ENCODE results near the gene CETN2. TPM values are rescaled to one million over a fixed set of nuclear protein-coding genes. Genes with fewer than 3 reads are reported as not detected.

CETN2 gene
- total and polyA plus RNA-seq, 2 experiments from 2014 or later: 51.7 to 74.5 TPM

DNA sequence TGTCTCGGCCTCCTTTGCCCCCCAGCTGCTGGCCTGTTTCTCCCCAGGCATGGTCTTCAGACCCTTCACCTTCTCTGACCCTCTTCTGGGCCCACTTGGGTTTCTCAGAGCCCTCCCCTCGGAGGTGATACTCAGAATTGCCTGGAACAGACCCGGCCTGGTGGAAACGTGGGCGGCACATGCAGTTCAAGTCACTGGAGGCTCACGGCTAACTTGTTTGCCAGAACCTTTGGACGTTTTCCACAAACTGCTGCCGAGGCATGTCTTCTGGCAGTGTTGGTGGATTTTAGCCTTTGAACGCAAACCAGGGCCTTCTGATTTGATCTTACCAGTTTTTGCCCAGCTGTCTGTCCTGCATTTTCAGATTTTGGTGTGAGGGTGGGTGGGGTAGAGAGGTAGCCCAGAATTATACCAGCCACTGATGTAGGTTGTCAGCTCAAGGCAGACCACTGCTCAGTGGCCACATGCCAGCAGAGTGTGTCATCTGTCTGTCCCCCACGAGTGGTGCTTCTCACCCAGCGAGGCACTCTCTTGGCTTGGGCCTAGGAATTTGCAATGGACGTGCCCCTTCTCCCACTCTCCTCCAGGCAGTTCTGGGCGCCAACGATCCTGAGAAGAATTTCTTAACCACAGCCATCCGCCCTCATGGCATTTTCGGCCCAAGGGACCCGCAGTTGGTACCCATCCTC lies 34.8 kb upstream of the CETN2 start:
- Histone ChIP-seq H4K20me1 (ENCODE audit: insufficient read depth) (no peaks in the 10 kb centered on the region), H2AFZ (no peak overlapping the region), H3K27ac (no peak overlapping the region), H3K9me2 (ENCODE audit: insufficient read depth) (no peaks in the 10 kb centered on the region), H3K4me2 (ENCODE audit: unreplicated experiment) (no peak overlapping the region), H3K9me3 (ENCODE audit: low read depth) (no peaks in the 10 kb centered on the region), H3K27me3 (replicated peaks; ENCODE audit: insufficient read depth) (no peaks in the 10 kb centered on the region), H3K9ac (no peak overlapping the region), H3K79me2 (ENCODE audit: insufficient read depth) (no peaks in the 10 kb centered on the region), H3K4me1 (ENCODE audit: insufficient read depth) (no peaks in the 10 kb centered on the region), H3F3A (ENCODE audit: insufficient read depth) (no peaks in the 10 kb centered on the region), H3K36me3 (ENCODE audit: low read depth) (no peaks in the 10 kb centered on the region), H3K4me3 (no peak overlapping the region)
- TF ChIP-seq EZH2phosphoT487 (IDR thresholded peaks at IDR 0.05; ENCODE audit: insufficient read depth, low read depth): no peak
- TF ChIP-seq EZH2 (IDR thresholded peaks at IDR 0.05; ENCODE audit: insufficient read depth, poor library complexity, severe bottlenecking): no peak
- whole genome bisulfite sequencing, 2 experiments (ENCODE audit: low coverage in 1 of 2, low lambda C conversion rate in 2 of 2, missing lambda C conversion rate in 2 of 2): 91% methylated on average over 11 to 13 of the region's 17 CpGs
- no peak for DNase-seq
- in situ Hi-C loops (cut with MboI): no loop called here

GRCh38 chrX:152861826-152862225 lies 31.3 kb upstream of the CETN2 start:
- WGBS, 2 experiments (ENCODE audit: low coverage in 1 of 2, low lambda C conversion rate in 2 of 2, missing lambda C conversion rate in 2 of 2): 69 to 76% methylated on average over 6 of the region's 6 CpGs
- in situ Hi-C loops (cut with MboI): no loop called here
- H3K36me3 ChIP-seq (ENCODE audit: low read depth): no peaks in the 10 kb centered on the region

GRCh38 chrX:152861116-152861515 lies 30.6 kb upstream of the CETN2 start:
- Histone ChIP-seq H3K9ac (no peak overlapping the region), H3K4me2 (ENCODE audit: unreplicated experiment) (no peak overlapping the region), H3K27me3 (replicated peaks; ENCODE audit: insufficient read depth) (no peaks in the 10 kb centered on the region), H2AFZ (no peak overlapping the region), H3K36me3 (ENCODE audit: low read depth) (no peaks in the 10 kb centered on the region), H3F3A (ENCODE audit: insufficient read depth) (no peaks in the 10 kb centered on the region), H4K20me1 (ENCODE audit: insufficient read depth) (no peaks in the 10 kb centered on the region), H3K9me3 (ENCODE audit: low read depth) (no peaks in the 10 kb centered on the region), H3K4me3 (no peak overlapping the region), H3K9me2 (ENCODE audit: insufficient read depth) (no peaks in the 10 kb centered on the region), H3K79me2 (ENCODE audit: insufficient read depth) (no peaks in the 10 kb centered on the region), H3K4me1 (ENCODE audit: insufficient read depth) (no peaks in the 10 kb centered on the region), H3K27ac (no peak overlapping the region)
- in situ Hi-C loops (cut with MboI): no loop called here
- 65 to 80% methylated on average over 3 of the region's 3 CpGs for WGBS, 2 experiments (ENCODE audit: low coverage in 1 of 2, low lambda C conversion rate in 2 of 2, missing lambda C conversion rate in 2 of 2)
- TF ChIP-seq EZH2 (IDR thresholded peaks at IDR 0.05; ENCODE audit: insufficient read depth, poor library complexity, severe bottlenecking) (no peak), EZH2phosphoT487 (IDR thresholded peaks at IDR 0.05; ENCODE audit: insufficient read depth, low read depth) (no peak)
- no peak for DNase-seq

More at GRCh38 chrX:152861826-152862225, 31.3 kb upstream of the CETN2 start:
- TF ChIP-seq EZH2phosphoT487 (IDR thresholded peaks at IDR 0.05; ENCODE audit: insufficient read depth, low read depth): no peak
- TF ChIP-seq EZH2 (IDR thresholded peaks at IDR 0.05; ENCODE audit: insufficient read depth, poor library complexity, severe bottlenecking): no peak
- Histone ChIP-seq H3K27ac (no peak overlapping the region), H3K4me3 (no peak overlapping the region), H3K9ac (no peak overlapping the region), H3K27me3 (replicated peaks; ENCODE audit: insufficient read depth) (no peaks in the 10 kb centered on the region), H3K9me3 (ENCODE audit: low read depth) (no peaks in the 10 kb centered on the region), H3K9me2 (ENCODE audit: insufficient read depth) (no peaks in the 10 kb centered on the region), H4K20me1 (ENCODE audit: insufficient read depth) (no peaks in the 10 kb centered on the region), H3K4me1 (ENCODE audit: insufficient read depth) (no peaks in the 10 kb centered on the region), H2AFZ (no peak overlapping the region), H3K4me2 (ENCODE audit: unreplicated experiment) (no peak overlapping the region), H3K79me2 (ENCODE audit: insufficient read depth) (no peaks in the 10 kb centered on the region), H3F3A (ENCODE audit: insufficient read depth) (no peaks in the 10 kb centered on the region)
- no peak for DNase-seq

GRCh38 chrX:152853986-152854385 lies 23.4 kb upstream of the CETN2 start:
- WGBS, 2 experiments (ENCODE audit: low coverage in 1 of 2, low lambda C conversion rate in 2 of 2, missing lambda C conversion rate in 2 of 2): 91 to 95% methylated on average over 7 of the region's 7 CpGs
- H3K9me2 ChIP-seq (ENCODE audit: insufficient read depth): no peaks in the 10 kb centered on the region

More at GRCh38 chrX:152853986-152854385, 23.4 kb upstream of the CETN2 start:
- H3K36me3 ChIP-seq (ENCODE audit: low read depth): no peaks in the 10 kb centered on the region
- H3F3A ChIP-seq (ENCODE audit: insufficient read depth): no peaks in the 10 kb centered on the region
- no peak for TF ChIP-seq EZH2phosphoT487 (IDR thresholded peaks at IDR 0.05; ENCODE audit: insufficient read depth, low read depth)
- no peak for TF ChIP-seq EZH2 (IDR thresholded peaks at IDR 0.05; ENCODE audit: insufficient read depth, poor library complexity, severe bottlenecking)
- no peak overlapping the region for H2AFZ ChIP-seq
- no peaks in the 10 kb centered on the region for H3K79me2 ChIP-seq (ENCODE audit: insufficient read depth)
- H3K9me3 ChIP-seq (ENCODE audit: low read depth): no peaks in the 10 kb centered on the region
- no peak overlapping the region for H3K4me3 ChIP-seq
- in situ Hi-C loops (cut with MboI): no loop called here
- no peaks in the 10 kb centered on the region for H3K4me1 ChIP-seq (ENCODE audit: insufficient read depth)
- no peak overlapping the region for H3K9ac ChIP-seq
- no peak overlapping the region for H3K4me2 ChIP-seq (ENCODE audit: unreplicated experiment)
- no peaks in the 10 kb centered on the region for H4K20me1 ChIP-seq (ENCODE audit: insufficient read depth)
- no peak overlapping the region for H3K27ac ChIP-seq
- no peak for DNase-seq
- no peaks in the 10 kb centered on the region for H3K27me3 ChIP-seq (replicated peaks; ENCODE audit: insufficient read depth)

Measured in GM23248 (cell line).